HG03575 (cell line): ENCODE measurements around the gene KLF16.

ENCODE experiments used
- ATAC-seq: cut with Tn5 transposase; IDR thresholded peaks from one replicate; pipeline ENCODE4 v1.9.1; 2021; ENCODE audit not compliant: unreplicated experiment, insufficient number of reproducible peaks, low FRiP score; ENCODE audit errors: extremely low read depth

KLF16 gene

GRCh38 chr19:1848399-1849131, 14.8 kb downstream of the KLF16 start, which contains the start of gene REXO1:
Gene REXO1, minus strand, starts transcription at chr19:1848483. Its CDS starts 125 bp downstream, at chr19:1848358.
- peak; percentile 30 for ATAC-seq

GRCh38 chr19:1847684-1848398, 15.5 kb downstream of the KLF16 start:
- ATAC-seq = no peak

GRCh38 chr19:1847348-1847683, 16.1 kb downstream of the KLF16 start:
- no peak for ATAC-seq

GRCh38 chr19:1846517-1847204, 16.7 kb downstream of the KLF16 start:
- ATAC-seq = no peak

GRCh38 chr19:1845642-1846041, 17.7 kb downstream of the KLF16 start:
- ATAC-seq = no peak

- no peak for ATAC-seq
Observed at GRCh38 chr19:1845125-1845515, 18.3 kb downstream of the KLF16 start.

- ATAC-seq = no peak
Observed at GRCh38 chr19:1844513-1845124, 18.8 kb downstream of the KLF16 start.

GRCh38 chr19:1843646-1844394, 19.6 kb downstream of the KLF16 start:
- no peak for ATAC-seq

- ATAC-seq = no peak
Observed at GRCh38 chr19:1843116-1843515, 20.3 kb downstream of the KLF16 start.

- no peak for ATAC-seq
Observed at GRCh38 chr19:1841209-1841924, 22.0 kb downstream of the KLF16 start.

- ATAC-seq = no peak
Observed at GRCh38 chr19:1840541-1841115, 22.8 kb downstream of the KLF16 start.

- no peak for ATAC-seq
Observed at GRCh38 chr19:1839658-1840540, 23.5 kb downstream of the KLF16 start.

GRCh38 chr19:1837625-1838105, 25.7 kb downstream of the KLF16 start:
- no peak for ATAC-seq

GRCh38 chr19:1837222-1837565, 26.2 kb downstream of the KLF16 start:
- ATAC-seq = no peak

GRCh38 chr19:1836458-1837221, 26.7 kb downstream of the KLF16 start:
- no peak for ATAC-seq

- ATAC-seq = no peak
Observed at GRCh38 chr19:1833540-1833939, 29.8 kb downstream of the KLF16 start.
